HepG2 (cell line): Measurements from ENCODE around the gene XPO5. TPM values are rescaled to one million over a fixed set of nuclear protein-coding genes. Genes with fewer than 3 reads are reported as not detected.

Experiments
- ATAC-seq: fragments of 200-7000 bp; cut with Tn5 transposase; 3 replicates; pipeline ENCODE4 v1.9.1; 2020; ENCODE audit warnings: mild to moderate bottlenecking, moderate library complexity
- BruUV-seq: library from RNA; stranded (reverse); fragments of 400-500 nt; replicated peaks from 2 replicates; lab custom pipeline; 2021; lab: Mats Ljungman, UMichigan
- CTCF ChIA-PET: fragments of 300-600 bp; formaldehyde crosslinking; extraction: SDS; loops from one replicate; lab custom pipeline; 2021; ENCODE audit warnings: low total read pairs, inconsistent platforms, low intra/inter-chr PET ratio; lab: Yijun Ruan, JAX
- POLR2A ChIA-PET: fragments of 350-600 bp; sonication (Branson Sonifier 250); formaldehyde crosslinking; loops from one replicate; lab custom pipeline; 2020; ENCODE audit warnings: antibody characterized with exemption, inconsistent platforms; lab: Yijun Ruan, JAX
- DNase-seq: peaks from one replicate; pipeline ENCODE4 v3.0.0-alpha.2; 2015; ENCODE audit warnings: low spot score
- FAIRE-seq: peaks from 3 replicates; lab custom pipeline; 2011; peaks lifted over from hg19 to GRCh38; lab: Jason Lieb, UNC
- H2AFZ ChIP-seq: one replicate; pipeline ENCODE4 v1.6.1; 2011; ENCODE audit warnings: low read length, inconsistent platforms
- H3K27ac ChIP-seq: fragments of 300-600 bp; 3 replicates; pipeline ENCODE4 v1.8.0; 2011; ENCODE audit warnings: mixed run types, mild to moderate bottlenecking, mixed read lengths, low read length, inconsistent platforms; ENCODE audit not compliant: insufficient read depth; ENCODE audit errors: extremely low read length
- H3K27me3 ChIP-seq, 2 experiments: fragments of 200-600 bp in 1 of 2; 2 replicates in 1 of 2; 3 replicates in 1 of 2; pipeline versions ENCODE4 v1.6.0 to v1.8.0; 2011; ENCODE audit warnings: low read length in 2 of 2, mild to moderate bottlenecking in 2 of 2, moderate library complexity in 2 of 2, inconsistent platforms in 1 of 2; ENCODE audit not compliant: insufficient read depth in 2 of 2, control insufficient read depth in 1 of 2
- H3K36me3 ChIP-seq, 2 experiments: fragments of 200-600 bp in 1 of 2; replicated peaks in 1 of 2; 2 replicates in 1 of 2; 3 replicates in 1 of 2; pipeline versions ENCODE4 v1.5.1 to v1.8.0; 2011; ENCODE audit warnings: low read length in 2 of 2, inconsistent platforms in 1 of 2; ENCODE audit not compliant: insufficient read depth in 2 of 2, control insufficient read depth in 1 of 2
- H3K4me1 ChIP-seq: 2 replicates; pipeline ENCODE4 v1.5.1; 2012; ENCODE audit warnings: low read length, inconsistent platforms; ENCODE audit not compliant: insufficient read depth
- H3K4me2 ChIP-seq: 2 replicates; pipeline ENCODE4 v1.6.0; 2011; ENCODE audit warnings: low read depth, low read length, inconsistent platforms
- H3K4me3 ChIP-seq, 3 experiments: fragments of 200-600 bp in 1 of 3; sonication (generic), shearing (Covaris generic) in 1 of 3; replicated peaks in 1 of 3; 2 replicates each; pipeline ENCODE4 v1.5.1; 2011 to 2016; ENCODE audit warnings: low read length in 3 of 3, inconsistent platforms in 2 of 3, low read depth in 2 of 3, mild to moderate bottlenecking in 2 of 3, control low read depth in 1 of 3, mixed read lengths in 1 of 3; ENCODE audit not compliant: insufficient read depth in 1 of 3
- H3K79me2 ChIP-seq: one replicate; pipeline ENCODE4 v1.6.1; 2011; ENCODE audit warnings: low read length, inconsistent platforms; ENCODE audit not compliant: insufficient read depth
- H3K9ac ChIP-seq: 2 replicates; pipeline ENCODE4 v1.6.0; 2011; ENCODE audit warnings: mild to moderate bottlenecking, low read depth, low read length, inconsistent platforms; ENCODE audit not compliant: insufficient read depth
- H3K9me3 ChIP-seq: 2 replicates; pipeline ENCODE4 v1.5.1; 2012; ENCODE audit warnings: mild to moderate bottlenecking, low read length
- H4K20me1 ChIP-seq: 2 replicates; pipeline ENCODE4 v1.6.0; 2011; ENCODE audit warnings: inconsistent platforms, mild to moderate bottlenecking, low read length, moderate library complexity; ENCODE audit not compliant: insufficient read depth
- HMG20A ChIP-seq: IDR thresholded peaks from 2 replicates; pipeline ENCODE4 v1.6.1; 2016; ENCODE audit warnings: borderline replicate concordance
- NRL ChIP-seq: sonication (generic); formaldehyde crosslinking; IDR thresholded peaks from 2 replicates; pipeline ENCODE4 v1.5.0; 2020; ENCODE audit warnings: missing genetic modification reagents, mild to moderate bottlenecking, moderate library complexity, borderline replicate concordance
- RAD21 ChIP-seq: fragments of 450-650 bp; formaldehyde crosslinking; IDR thresholded peaks from 2 replicates; pipeline ENCODE4 v1.5.0; 2020; ENCODE audit warnings: mild to moderate bottlenecking
- TCF12 ChIP-seq, 2 experiments: fragments of 450-650 bp in 1 of 2; sonication (generic) in 1 of 2; formaldehyde crosslinking in 1 of 2; IDR thresholded peaks; 2 replicates each; pipeline versions ENCODE4 v1.6.1 to v1.8.0; 2017 to 2022; ENCODE audit warnings: antibody characterized with exemption in 1 of 2, mild to moderate bottlenecking in 1 of 2, missing genetic modification reagents in 1 of 2, moderate library complexity in 1 of 2
- TFAP4 ChIP-seq: sonication (generic); IDR thresholded peaks from 2 replicates; pipeline ENCODE4 v1.6.1; 2016; ENCODE audit warnings: low read depth, borderline replicate concordance
- WIZ ChIP-seq: sonication (generic); formaldehyde crosslinking; IDR thresholded peaks from 2 replicates; pipeline ENCODE4 v1.5.1; 2020; ENCODE audit warnings: mild to moderate bottlenecking, missing genetic modification reagents
- ZNF235 ChIP-seq: sonication (generic); formaldehyde crosslinking; IDR thresholded peaks from 2 replicates; pipeline ENCODE4 v1.8.1; 2023; ENCODE audit warnings: mild to moderate bottlenecking, missing genetic modification reagents, borderline replicate concordance
- ZNF276 ChIP-seq: sonication (generic); formaldehyde crosslinking; IDR thresholded peaks from 2 replicates; pipeline ENCODE4 v1.4.0; 2020; ENCODE audit warnings: mild to moderate bottlenecking, low read depth, missing genetic modification reagents
- ZNF44 ChIP-seq: sonication (generic); formaldehyde crosslinking; IDR thresholded peaks from 2 replicates; pipeline ENCODE4 v1.5.1; 2020; ENCODE audit warnings: mild to moderate bottlenecking, missing genetic modification reagents
- ZNF556 ChIP-seq: sonication (generic); formaldehyde crosslinking; IDR thresholded peaks from 2 replicates; pipeline ENCODE4 v1.4.0; 2020; ENCODE audit warnings: mild to moderate bottlenecking, missing genetic modification reagents, borderline replicate concordance
- ZNF569 ChIP-seq: sonication (generic); formaldehyde crosslinking; IDR thresholded peaks from 2 replicates; pipeline ENCODE4 v1.5.0; 2020; ENCODE audit warnings: mild to moderate bottlenecking, missing genetic modification reagents, moderate library complexity, borderline replicate concordance
- ZSCAN20 ChIP-seq: sonication (generic); formaldehyde crosslinking; IDR thresholded peaks from 2 replicates; pipeline ENCODE4 v1.4.0; 2020; ENCODE audit warnings: missing genetic modification reagents, mild to moderate bottlenecking, borderline replicate concordance
- ZSCAN29 ChIP-seq: sonication (generic); formaldehyde crosslinking; conservative IDR thresholded peaks from 2 replicates; pipeline ENCODE4 v1.4.0; 2020; ENCODE audit warnings: mild to moderate bottlenecking, missing genetic modification reagents
- ZSCAN31 ChIP-seq: sonication (generic); formaldehyde crosslinking; IDR thresholded peaks from 2 replicates; pipeline ENCODE4 v1.5.0; 2020; ENCODE audit warnings: low read depth, mild to moderate bottlenecking, missing genetic modification reagents
- WGBS: methylation state at CpG from one replicate; pipeline ENCODE4 v1.1.6; 2017; ENCODE audit warnings: low lambda C conversion rate; 5-methylcytosine and 5-hydroxymethylcytosine counted together
- in situ Hi-C: cut with HindIII; loops from 2 replicates; pipeline ENCODE4 v1.10.0; 2017; ENCODE audit warnings: low pct_unique_long_range_greater_than_20kb; ENCODE audit not compliant: extremely low pct_ligation_motif_present
- intact Hi-C: fragments of 100-400 bp; cut with micrococcal nuclease; formaldehyde crosslinking; loops from one replicate; pipeline ENCODE4 v1.10.0; 2022; ENCODE audit not compliant: unreplicated experiment
- polyA plus RNA-seq, 8 experiments: library from polyadenylated mRNA; depleted of rRNA in 3 of 8; stranded (reverse) in 7 of 8; unstranded in 1 of 8; fragments of >200 nt; fragmentation: Illumina TruSeq in 4 of 8; extraction: Trizol in 4 of 8; gene quantifications; 2 replicates each; pipeline versions ENCODE4 v1.2.1 to v1.2.3, GENCODE V29; 2011 to 2016; ENCODE audit warnings: low read depth in 4 of 8, missing spikeins in 1 of 8, mixed read lengths in 1 of 8; ENCODE audit not compliant: insufficient read depth in 1 of 8
- total RNA-seq, 5 experiments: library from RNA; depleted of rRNA; stranded (reverse); fragments of >200 nt; fragmentation: Illumina TruSeq; extraction: Trizol; gene quantifications; 2 replicates each; pipeline ENCODE4 v1.2.3, GENCODE V29; 2016; ENCODE audit warnings: low read depth in 1 of 5
- TF ChIP-seq, protein P1 (sequence below): sonication (generic); formaldehyde crosslinking; IDR thresholded peaks from 2 replicates; pipeline ENCODE4 v1.8.0; 2023; ENCODE audit warnings: mild to moderate bottlenecking, missing genetic modification reagents
- TF ChIP-seq, protein P2 (sequence below): sonication (generic); formaldehyde crosslinking; conservative IDR thresholded peaks from 2 replicates; pipeline ENCODE4 v1.5.0; 2020; ENCODE audit warnings: missing genetic modification reagents

Gene XPO5
- total and polyA plus RNA-seq, 2 of the 13 experiments (the other 11 are each of a cell fraction or from before 2014, with no cell fraction given), result 52.2 to 68.0 TPM

DNA sequence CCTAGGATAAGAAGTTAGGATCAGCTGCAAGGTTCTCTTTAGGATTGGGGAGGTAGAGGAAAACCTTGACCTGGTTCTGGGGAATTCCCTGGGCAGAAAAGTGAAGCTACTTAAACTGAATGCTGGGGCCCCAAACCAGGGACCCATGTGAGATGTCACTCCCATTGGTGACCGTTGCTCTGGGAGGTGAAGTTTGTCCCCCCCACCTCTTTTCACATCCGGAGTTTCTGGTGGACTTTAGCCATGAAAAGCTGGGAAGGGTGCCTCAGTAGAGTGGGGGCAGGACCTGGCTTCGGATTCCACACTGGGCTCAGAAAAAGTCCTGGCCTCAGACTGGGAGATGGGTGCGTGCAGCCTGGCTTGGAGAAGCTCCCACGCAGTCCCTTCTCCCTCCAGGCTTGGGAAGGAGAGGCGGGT, 85.3 kb downstream of the XPO5 start (continued):
- TF ChIP-seq ZNF569 (CRISPR knock-in tag) (no peak), WIZ (no peak), ZNF556 (CRISPR knock-in tag) (no peak)

DNA sequence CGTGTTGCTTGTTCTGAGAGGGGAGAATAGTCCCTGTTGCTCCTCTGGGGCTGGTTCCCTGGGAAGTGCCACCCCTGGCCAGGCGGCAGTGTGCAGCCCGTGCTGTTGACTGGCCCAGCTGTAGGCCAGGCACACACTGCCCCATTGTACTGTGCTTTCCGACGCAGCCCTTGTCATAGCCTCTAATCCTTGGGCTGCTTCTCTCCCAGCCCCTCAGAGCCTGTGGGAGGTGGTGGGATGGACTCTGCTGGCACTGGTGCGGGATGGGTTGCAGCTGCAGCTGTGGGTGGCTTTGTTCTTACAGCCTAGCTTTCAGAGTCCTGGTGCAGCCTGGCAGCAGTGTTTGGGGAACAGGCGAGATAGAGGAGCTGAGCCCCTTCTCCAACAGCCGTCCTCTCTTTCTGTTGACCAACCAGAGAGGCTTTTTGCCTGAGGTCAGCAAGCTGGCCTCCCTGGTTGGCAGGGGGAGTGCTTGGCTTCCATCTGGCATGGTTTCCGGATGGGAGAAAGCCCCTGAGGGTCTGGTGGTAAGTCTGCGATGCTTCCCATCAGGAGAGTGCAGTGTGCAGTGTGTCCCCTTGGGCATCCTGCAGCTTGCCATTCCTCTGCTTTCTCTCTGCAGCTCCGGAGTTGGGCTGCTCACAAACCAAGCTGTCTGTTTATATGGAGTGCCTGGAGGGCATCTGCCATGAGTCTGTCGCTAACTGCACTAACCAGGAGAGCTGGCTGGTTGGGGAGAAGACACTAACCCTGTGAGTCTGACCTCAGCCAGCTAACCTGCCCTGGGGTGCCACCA, 86.4 kb downstream of the XPO5 start:
- Histone ChIP-seq H3K27ac (no peak overlapping the region), H3K79me2 (peaks cover 51% of the 10 kb centered on the region), H3K4me3 (no peak overlapping the region; a peak in 2 of 6 replicates), H4K20me1 (no peaks in the 10 kb centered on the region), H3K9ac (no peak overlapping the region; the same call in none of the 2 replicates), H3K27me3 (no peaks in the 10 kb centered on the region), H3K4me1 (no peaks in the 10 kb centered on the region), H3K36me3 (peaks cover 0 to 4% of the 10 kb centered on the region in 2 experiments; a peak in 2 of 5 replicates), H3K4me2 (no peak overlapping the region), H2AFZ (no peak overlapping the region), H3K9me3 (no peaks in the 10 kb centered on the region)
- intact Hi-C loops (loop anchor here (2.0 to 10.0 kb wide), 3 partner anchors 13 to 227 kb away; partner anchors contain the start of gene TJAP1), in situ Hi-C loops (loop anchor here (5.0 kb wide), 1 partner anchor 32 kb away; the partner anchor contains the start of gene DLK2)
- WGBS, result 67% methylated on average over 10 of the region's 12 CpGs
- POLR2A ChIA-PET, result interaction anchor here (0.5 to 6.4 kb wide), 11 partner anchors 10 to 638 kb away, joined by 3 to 141 read pairs (median 4); partner anchors contain the start of genes DLK2, GTPBP2, LRRC73 and TJAP1
- FAIRE-seq, result no peak
- peak; percentile 64 for DNase-seq
- BruUV-seq, result no TSS peak
- CTCF ChIA-PET, result no interaction called here
- ATAC-seq, result peak; percentile 59
- TF ChIP-seq, protein P1, sequence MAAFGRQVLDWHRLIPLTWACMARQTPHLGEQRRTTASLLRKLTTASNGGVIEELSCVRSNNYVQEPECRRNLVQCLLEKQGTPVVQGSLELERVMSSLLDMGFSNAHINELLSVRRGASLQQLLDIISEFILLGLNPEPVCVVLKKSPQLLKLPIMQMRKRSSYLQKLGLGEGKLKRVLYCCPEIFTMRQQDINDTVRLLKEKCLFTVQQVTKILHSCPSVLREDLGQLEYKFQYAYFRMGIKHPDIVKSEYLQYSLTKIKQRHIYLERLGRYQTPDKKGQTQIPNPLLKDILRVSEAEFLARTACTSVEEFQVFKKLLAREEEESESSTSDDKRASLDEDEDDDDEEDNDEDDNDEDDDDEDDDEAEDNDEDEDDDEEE (CRISPR knock-in tag), result no peak
- TF ChIP-seq ZNF44, result no peak
- TF ChIP-seq ZSCAN29, result no peak
- TF ChIP-seq, protein P2, sequence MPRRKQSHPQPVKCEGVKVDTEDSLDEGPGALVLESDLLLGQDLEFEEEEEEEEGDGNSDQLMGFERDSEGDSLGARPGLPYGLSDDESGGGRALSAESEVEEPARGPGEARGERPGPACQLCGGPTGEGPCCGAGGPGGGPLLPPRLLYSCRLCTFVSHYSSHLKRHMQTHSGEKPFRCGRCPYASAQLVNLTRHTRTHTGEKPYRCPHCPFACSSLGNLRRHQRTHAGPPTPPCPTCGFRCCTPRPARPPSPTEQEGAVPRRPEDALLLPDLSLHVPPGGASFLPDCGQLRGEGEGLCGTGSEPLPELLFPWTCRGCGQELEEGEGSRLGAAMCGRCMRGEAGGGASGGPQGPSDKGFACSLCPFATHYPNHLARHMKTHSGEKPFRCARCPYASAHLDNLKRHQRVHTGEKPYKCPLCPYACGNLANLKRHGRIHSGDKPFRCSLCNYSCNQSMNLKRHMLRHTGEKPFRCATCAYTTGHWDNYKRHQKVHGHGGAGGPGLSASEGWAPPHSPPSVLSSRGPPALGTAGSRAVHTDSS (CRISPR knock-in tag), result no peak
- no peak for TF ChIP-seq TCF12 (IDR thresholded peaks at IDR 0.05)
- TF ChIP-seq TCF12 (CRISPR knock-in tag; IDR thresholded peaks at IDR 0.05), result no peak
- TF ChIP-seq ZSCAN20 (CRISPR knock-in tag), result no peak
- peak; percentile 81 for TF ChIP-seq TFAP4
- TF ChIP-seq HMG20A (CRISPR knock-in tag), result no peak
- no peak for TF ChIP-seq ZSCAN31 (CRISPR knock-in tag)
- TF ChIP-seq NRL (CRISPR knock-in tag), result peak; percentile 92
- no peak for TF ChIP-seq RAD21 (CRISPR knock-in tag)
- TF ChIP-seq ZNF276 (CRISPR knock-in tag), result no peak
- 0 out of 2 replicates have a peak, but pooled peaks have one; percentile 20 for TF ChIP-seq ZNF235 (CRISPR knock-in tag)
